HepG2 (cell line): ENCODE results near the gene TAF5. TPM values are rescaled to one million over a fixed set of nuclear protein-coding genes. Genes with fewer than 3 reads are reported as not detected.

Experiments used
- DMAP1 ChIP-seq: IDR thresholded peaks from 2 replicates; pipeline ENCODE4 v1.6.1; 2016
- ELF4 ChIP-seq: sonication (generic); formaldehyde crosslinking; IDR thresholded peaks from 2 replicates; pipeline ENCODE4 v1.5.0; 2020; ENCODE audit warnings: missing genetic modification reagents, mild to moderate bottlenecking, moderate library complexity, borderline replicate concordance
- MBNL3 ChIP-seq: fragments of 250-450 bp; sonication (Bioruptor Pico); conservative IDR thresholded peaks from 2 replicates; pipeline ENCODE4 v1.8.0; 2022; ENCODE audit warnings: mild to moderate bottlenecking, inconsistent platforms
- NFRKB ChIP-seq: fragments of 450-650 bp; IDR thresholded peaks from 2 replicates; pipeline ENCODE4 v1.6.1; 2017
- PBX2 ChIP-seq: IDR thresholded peaks from 2 replicates; pipeline ENCODE4 v1.6.1; 2016; ENCODE audit warnings: control low read depth
- PPARG ChIP-seq: conservative IDR thresholded peaks from 2 replicates; pipeline ENCODE4 v1.6.1; 2016; ENCODE audit warnings: missing biosample characterization, missing genetic modification reagents
- RBM39 ChIP-seq: fragments of 200-400 bp; formaldehyde crosslinking; IDR thresholded peaks from one replicate; pipeline ENCODE4 v1.6.1; 2018; ENCODE audit warnings: antibody characterized with exemption, mild to moderate bottlenecking, low read depth, low read length; ENCODE audit not compliant: poor library complexity, severe bottlenecking
- SAFB2 ChIP-seq: sonication (generic); formaldehyde crosslinking; IDR thresholded peaks from 2 replicates; pipeline ENCODE4 v1.5.1; 2020; ENCODE audit warnings: missing genetic modification reagents, low read depth, mild to moderate bottlenecking, borderline replicate concordance
- TOPORS ChIP-seq: sonication (generic); formaldehyde crosslinking; IDR thresholded peaks from 2 replicates; pipeline ENCODE4 v1.8.0; 2023; ENCODE audit warnings: mild to moderate bottlenecking, missing genetic modification reagents
- XRCC5 ChIP-seq: fragments of 200-400 bp; formaldehyde crosslinking; optimal IDR thresholded peaks from 2 replicates; pipeline ENCODE3; 2017; ENCODE audit warnings: mild to moderate bottlenecking, low read length
- ZBTB25 ChIP-seq: IDR thresholded peaks from 2 replicates; pipeline ENCODE4 v1.6.1; 2018; ENCODE audit warnings: missing genetic modification reagents
- ZGPAT ChIP-seq: IDR thresholded peaks from 2 replicates; pipeline ENCODE4 v1.6.1; 2016; ENCODE audit warnings: mild to moderate bottlenecking
- ZNF142 ChIP-seq: sonication (generic); formaldehyde crosslinking; IDR thresholded peaks from 2 replicates; pipeline ENCODE4 v1.4.0; 2020; ENCODE audit warnings: missing genetic modification reagents
- ZNF17 ChIP-seq: sonication (generic); formaldehyde crosslinking; IDR thresholded peaks from 2 replicates; pipeline ENCODE4 v1.5.0; 2020; ENCODE audit warnings: mild to moderate bottlenecking, missing genetic modification reagents
- ZNF326 ChIP-seq: sonication (generic); formaldehyde crosslinking; IDR thresholded peaks from 2 replicates; pipeline ENCODE4 v1.4.0; 2020; ENCODE audit warnings: missing genetic modification reagents, borderline replicate concordance
- ZNF564 ChIP-seq: sonication (generic); formaldehyde crosslinking; IDR thresholded peaks from 2 replicates; pipeline ENCODE4 v1.8.1; 2023; ENCODE audit warnings: mild to moderate bottlenecking, missing genetic modification reagents
- ZNF782 ChIP-seq: sonication (generic); formaldehyde crosslinking; IDR thresholded peaks from 2 replicates; pipeline ENCODE4 v1.4.0; 2020; ENCODE audit warnings: missing genetic modification reagents, mild to moderate bottlenecking, borderline replicate concordance
- polyA plus RNA-seq, 8 experiments: library from polyadenylated mRNA; depleted of rRNA in 3 of 8; stranded (reverse) in 7 of 8; unstranded in 1 of 8; fragments of >200 nt; fragmentation: Illumina TruSeq in 4 of 8; extraction: Trizol in 4 of 8; gene quantifications; 2 replicates each; pipeline versions ENCODE4 v1.2.1 to v1.2.3, GENCODE V29; 2011 to 2016; ENCODE audit warnings: low read depth in 4 of 8, missing spikeins in 1 of 8, mixed read lengths in 1 of 8; ENCODE audit not compliant: insufficient read depth in 1 of 8
- total RNA-seq, 5 experiments: library from RNA; depleted of rRNA; stranded (reverse); fragments of >200 nt; fragmentation: Illumina TruSeq; extraction: Trizol; gene quantifications; 2 replicates each; pipeline ENCODE4 v1.2.3, GENCODE V29; 2016; ENCODE audit warnings: low read depth in 1 of 5

The TAF5 gene
- total and polyA plus RNA-seq, 2 of the 13 experiments (the other 11 are each of a cell fraction or from before 2014, with no cell fraction given) = 3.8 to 8.7 TPM

- TF ChIP-seq TOPORS (CRISPR knock-in tag) = peak; percentile 91; the same call in 1 of the 2 replicates
- no peak for TF ChIP-seq ZNF326 (CRISPR knock-in tag)
- peak; percentile 56; the same call in 1 of the 2 replicates for TF ChIP-seq ZNF564 (CRISPR knock-in tag)
- peak; percentile 84; the same call in 1 of the 2 replicates for TF ChIP-seq ELF4 (CRISPR knock-in tag)
- TF ChIP-seq XRCC5 = peak; percentile 53
- TF ChIP-seq ZNF782 (CRISPR knock-in tag) = no peak; the same call in 1 of the 2 replicates
- peak; percentile 98 for TF ChIP-seq DMAP1 (CRISPR knock-in tag)
- TF ChIP-seq ZGPAT = peak; percentile 84
- peak; percentile 75 for TF ChIP-seq RBM39
- no peak for TF ChIP-seq MBNL3 (CRISPR knock-in tag)
- TF ChIP-seq PPARG (CRISPR knock-in tag) = no peak; the same call in 1 of the 2 replicates
- TF ChIP-seq NFRKB = no peak
- peak; percentile 84; the same call in 1 of the 2 replicates for TF ChIP-seq SAFB2 (CRISPR knock-in tag)
- no peak for TF ChIP-seq ZNF17 (CRISPR knock-in tag)
- no peak for TF ChIP-seq PBX2 (CRISPR knock-in tag)
- 0 out of 2 replicates have a peak, but pooled peaks have one; percentile 57 for TF ChIP-seq ZNF142 (CRISPR knock-in tag)
- TF ChIP-seq ZBTB25 (CRISPR knock-in tag) = peak; percentile 72; the same call in 1 of the 2 replicates
These were observed 28.5 kb downstream of the TAF5 start, which contains the start of the genes ATP5MK and PDCD11 (continued) for GRCh38 chr10:103396067-103396788.
